T-helper 17 cell (primary cell): Measurements from ENCODE around the gene EDARADD. TPM values are rescaled to one million over a fixed set of nuclear protein-coding genes. Genes with fewer than 3 reads are reported as not detected.

ENCODE experiments used
- ATAC-seq: fragments of 150-1000 bp; cut with Tn5 transposase; 2 replicates; pipeline ENCODE4 v1.10.0; 2021; ENCODE audit warnings: mild to moderate bottlenecking, moderate library complexity
- DNase-seq, 3 donors: peaks; one replicate each; pipeline versions ENCODE4 v3.0.0 to v3.0.0-alpha.2; 2020 to 2021
- H3K9me3 ChIP-seq: one replicate; pipeline ENCODE4 v1.7.0; 2013; ENCODE audit warnings: low read length, mild to moderate bottlenecking; ENCODE audit not compliant: control insufficient read depth, poor library complexity, severe bottlenecking
- H3K27ac Mint-ChIP-seq: one replicate; pipeline ENCODE4 v1.8.0; 2022; ENCODE audit warnings: mild to moderate bottlenecking, moderate library complexity, mixed read lengths
- H3K27me3 Mint-ChIP-seq: one replicate; pipeline ENCODE4 v1.8.0; 2022; ENCODE audit warnings: mixed read lengths
- H3K36me3 Mint-ChIP-seq: one replicate; pipeline ENCODE4 v1.8.0; 2022; ENCODE audit warnings: low read depth, mixed read lengths
- H3K4me1 Mint-ChIP-seq: one replicate; pipeline ENCODE4 v1.8.0; 2022; ENCODE audit warnings: mild to moderate bottlenecking, mixed read lengths
- H3K4me3 Mint-ChIP-seq: one replicate; pipeline ENCODE4 v1.8.0; 2022; ENCODE audit warnings: mild to moderate bottlenecking, moderate library complexity, mixed read lengths
- total RNA-seq, 4 donors: library from RNA in 2 of 4; stranded (reverse) in 2 of 4; gene quantifications; one replicate each; pipeline ENCODE4 v1.2.3 and lab custom pipeline; 2022 to 2026

The EDARADD gene
- total RNA-seq, 2 donors from 2014 or later = 0.37 to 2.5 TPM

- peaks cover 25% of the 10 kb centered on the region for H3K27me3 Mint-ChIP-seq
- H3K9me3 ChIP-seq = no peaks in the 10 kb centered on the region
- no peak overlapping the region for H3K27ac Mint-ChIP-seq
- H3K36me3 Mint-ChIP-seq = peaks cover 7% of the 10 kb centered on the region
- DNase-seq (no peak), ATAC-seq (no peak)
- H3K4me3 Mint-ChIP-seq = no peak overlapping the region
- H3K4me1 Mint-ChIP-seq = peaks cover 34% of the 10 kb centered on the region
Observed at GRCh38 chr1:236397173-236397759, 3.2 kb downstream of the EDARADD start.

DNA sequence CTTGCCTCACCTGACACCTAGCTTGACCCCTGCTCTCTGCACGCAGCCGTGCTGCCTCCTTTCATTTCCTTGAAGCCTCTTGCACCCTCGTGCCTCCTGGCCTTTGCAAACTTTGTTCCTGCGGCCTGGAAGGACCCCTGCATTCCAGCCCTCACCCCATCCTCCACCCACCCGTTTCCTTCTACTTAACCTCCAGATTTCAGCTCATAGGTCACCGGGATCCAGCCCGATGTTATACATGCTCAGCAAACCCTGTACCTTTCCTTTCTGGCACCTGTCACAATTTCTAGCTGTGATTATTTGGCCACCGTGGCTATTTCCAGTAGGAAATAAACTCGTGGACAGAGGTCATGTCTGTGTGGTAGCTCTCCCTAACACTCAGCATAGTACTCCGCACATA, 4.5 kb downstream of the EDARADD start:
- Mint-ChIP-seq H3K27ac (no peak overlapping the region), H3K36me3 (peaks cover 7% of the 10 kb centered on the region), H3K4me3 (no peak overlapping the region), H3K4me1 (peaks cover 34% of the 10 kb centered on the region), H3K27me3 (peaks cover 25% of the 10 kb centered on the region)
- no peak for DNase-seq
- no peaks in the 10 kb centered on the region for H3K9me3 ChIP-seq
- no peak for ATAC-seq

DNA sequence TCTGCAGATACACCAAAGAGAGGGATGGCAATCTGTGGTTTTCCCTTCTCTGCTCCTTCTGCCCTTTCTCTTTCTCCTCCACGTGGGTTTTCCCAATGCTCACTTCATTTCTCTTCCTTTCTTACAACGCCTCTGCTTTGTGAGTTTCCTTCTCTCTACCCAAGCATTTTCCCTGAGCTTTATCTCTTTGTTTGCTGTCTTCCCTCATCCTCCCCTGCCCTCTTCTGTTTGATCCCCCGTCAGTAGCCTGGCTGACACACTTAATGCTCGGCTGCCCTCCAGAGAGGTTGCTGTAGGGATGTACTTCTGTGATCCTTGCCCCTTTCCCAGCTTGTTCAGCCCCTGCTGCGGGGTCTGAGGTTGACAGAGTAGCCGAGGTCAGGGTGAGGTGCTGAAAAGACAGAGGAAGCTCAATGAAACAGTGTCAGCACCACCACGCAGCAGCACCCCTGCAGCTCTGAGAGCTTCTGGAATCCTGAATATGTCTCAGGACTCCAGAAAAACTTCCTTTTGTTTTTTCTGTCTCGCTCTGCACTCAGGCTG, 6.0 kb downstream of the EDARADD start:
- Mint-ChIP-seq H3K27ac (peak overlapping the region; percentile 78), H3K27me3 (peaks cover 20% of the 10 kb centered on the region), H3K4me3 (no peak overlapping the region), H3K4me1 (peaks cover 27% of the 10 kb centered on the region), H3K36me3 (peaks cover 5% of the 10 kb centered on the region)
- no peak for ATAC-seq
- DNase-seq = no peak
- H3K9me3 ChIP-seq = no peaks in the 10 kb centered on the region

GRCh38 chr1:236401698-236402097, 7.6 kb downstream of the EDARADD start:
- Mint-ChIP-seq H3K4me3 (no peak overlapping the region), H3K4me1 (peaks cover 21% of the 10 kb centered on the region), H3K27me3 (peaks cover 13% of the 10 kb centered on the region), H3K36me3 (peaks cover 3% of the 10 kb centered on the region), H3K27ac (peak overlapping the region; percentile 47)
- DNase-seq = no peak
- no peak for ATAC-seq
- H3K9me3 ChIP-seq = no peaks in the 10 kb centered on the region

DNA sequence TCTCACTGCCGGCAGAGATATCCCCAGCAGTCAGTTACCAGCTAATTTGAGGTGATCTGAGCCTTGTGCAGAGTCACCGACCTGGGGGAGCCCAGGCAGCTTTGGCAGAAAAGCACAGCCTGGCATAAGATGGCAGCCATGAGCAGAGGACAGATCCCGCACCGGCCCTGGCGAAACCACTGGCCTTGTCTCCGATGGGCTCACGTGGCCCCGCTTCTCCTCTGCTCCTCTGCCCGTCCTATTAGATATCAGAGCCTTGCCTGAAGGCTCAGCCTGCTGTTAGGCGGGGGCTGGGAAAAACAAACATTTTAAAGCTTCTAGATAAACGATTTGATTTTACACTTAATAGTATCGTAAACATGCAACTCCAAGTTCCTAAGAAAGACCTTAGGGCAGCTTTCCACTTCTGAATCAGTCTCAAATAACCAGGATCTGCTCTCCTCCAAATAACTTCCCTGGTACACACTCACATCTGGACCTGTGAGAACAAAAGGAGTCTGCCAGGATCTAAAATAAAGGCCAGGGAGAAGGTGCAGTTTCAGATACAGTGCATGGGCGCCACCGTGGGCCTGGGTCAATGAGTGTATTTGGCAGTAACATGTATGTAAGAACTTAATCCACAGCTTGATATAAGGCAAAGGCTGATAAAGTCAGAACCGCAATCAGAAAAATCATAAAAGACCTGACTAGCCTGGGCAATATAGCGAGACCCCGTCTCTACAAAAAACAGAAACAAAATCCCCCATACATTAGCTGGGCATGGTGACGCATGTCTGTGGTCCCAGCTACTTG, 10.0 kb downstream of the EDARADD start:
- DNase-seq (no peak), ATAC-seq (no peak)
- no peak overlapping the region for H3K4me3 Mint-ChIP-seq
- H3K4me1 Mint-ChIP-seq = peaks cover 17% of the 10 kb centered on the region
- H3K27me3 Mint-ChIP-seq = peaks cover 13% of the 10 kb centered on the region
- H3K36me3 Mint-ChIP-seq = peaks cover 3% of the 10 kb centered on the region
- peak overlapping the region; percentile 14 for H3K27ac Mint-ChIP-seq
- H3K9me3 ChIP-seq = no peaks in the 10 kb centered on the region

GRCh38 chr1:236407059-236407458, 13.0 kb downstream of the EDARADD start:
- Mint-ChIP-seq H3K4me3 (no peak overlapping the region), H3K27ac (peak overlapping the region; percentile 72), H3K4me1 (peaks cover 8% of the 10 kb centered on the region), H3K27me3 (no peaks in the 10 kb centered on the region), H3K36me3 (no peaks in the 10 kb centered on the region)
- no peaks in the 10 kb centered on the region for H3K9me3 ChIP-seq
- DNase-seq = no peak
- ATAC-seq = peak; percentile 23

DNA sequence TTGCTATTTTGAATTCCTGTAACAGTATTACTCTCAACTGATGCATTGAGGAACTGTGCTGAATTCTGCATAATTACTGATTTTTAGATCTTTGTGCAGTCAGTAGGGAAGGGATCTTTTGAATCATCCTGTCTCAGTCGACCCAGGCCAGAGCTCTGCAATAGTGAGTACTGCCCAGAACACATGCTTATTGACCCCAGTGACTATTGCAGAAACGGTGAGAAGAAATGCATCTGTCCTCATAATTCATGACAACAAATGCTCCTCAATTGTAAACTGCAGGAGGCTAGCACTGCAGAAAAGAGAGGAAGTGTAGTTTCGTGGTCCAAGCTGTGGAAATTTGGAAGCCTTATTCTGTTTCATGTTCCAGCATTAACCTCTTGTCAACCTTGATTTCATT, 19.6 kb downstream of the EDARADD start:
- no peaks in the 10 kb centered on the region for H3K27me3 Mint-ChIP-seq
- H3K4me1 Mint-ChIP-seq = peaks cover 11% of the 10 kb centered on the region
- DNase-seq = no peak
- H3K9me3 ChIP-seq = no peaks in the 10 kb centered on the region
- H3K27ac Mint-ChIP-seq = peak overlapping the region; percentile 100
- ATAC-seq = no peak
- no peak overlapping the region for H3K4me3 Mint-ChIP-seq
- H3K36me3 Mint-ChIP-seq = no peaks in the 10 kb centered on the region

- Mint-ChIP-seq H3K4me3 (peak overlapping the region; percentile 83), H3K4me1 (peaks cover 12% of the 10 kb centered on the region), H3K36me3 (peaks cover 3% of the 10 kb centered on the region), H3K27ac (peak overlapping the region; percentile 100), H3K27me3 (no peaks in the 10 kb centered on the region)
- DNase-seq (peak in 1 of 3 donors; percentile 32), ATAC-seq (peak; percentile 95)
- H3K9me3 ChIP-seq = no peaks in the 10 kb centered on the region
Observed at GRCh38 chr1:236416165-236416564, 22.1 kb downstream of the EDARADD start.

GRCh38 chr1:236417336-236417735, 23.2 kb downstream of the EDARADD start:
- H3K4me3 Mint-ChIP-seq = no peak overlapping the region
- no peaks in the 10 kb centered on the region for H3K27me3 Mint-ChIP-seq
- H3K27ac Mint-ChIP-seq = peak overlapping the region; percentile 100
- H3K9me3 ChIP-seq = no peaks in the 10 kb centered on the region
- H3K36me3 Mint-ChIP-seq = peaks cover 4% of the 10 kb centered on the region
- peaks cover 12% of the 10 kb centered on the region for H3K4me1 Mint-ChIP-seq
- DNase-seq (no peak), ATAC-seq (no peak)

DNA sequence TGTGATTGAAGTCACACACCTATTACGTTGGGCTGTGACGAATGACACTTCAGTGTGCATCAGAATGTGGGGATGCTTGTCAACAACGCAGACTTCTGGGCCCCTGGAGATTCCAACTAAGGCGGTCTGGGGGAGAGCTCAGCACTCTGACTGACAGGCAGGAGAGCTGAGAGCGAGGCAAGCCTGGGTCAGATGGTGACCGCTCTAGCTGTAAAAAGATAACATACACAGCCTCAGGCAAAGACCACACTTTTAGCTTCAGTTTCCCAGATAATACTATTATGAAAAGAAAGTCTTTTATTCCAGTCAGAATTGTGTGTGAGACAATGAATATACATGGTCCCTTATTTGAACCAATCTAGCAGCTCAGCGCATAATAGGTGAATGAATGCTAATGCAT, 25.4 kb downstream of the EDARADD start:
- Mint-ChIP-seq H3K27me3 (no peaks in the 10 kb centered on the region), H3K27ac (peak overlapping the region; percentile 88), H3K4me3 (no peak overlapping the region), H3K4me1 (peaks cover 12% of the 10 kb centered on the region), H3K36me3 (peaks cover 4% of the 10 kb centered on the region)
- no peaks in the 10 kb centered on the region for H3K9me3 ChIP-seq
- no peak for DNase-seq
- no peak for ATAC-seq

DNA sequence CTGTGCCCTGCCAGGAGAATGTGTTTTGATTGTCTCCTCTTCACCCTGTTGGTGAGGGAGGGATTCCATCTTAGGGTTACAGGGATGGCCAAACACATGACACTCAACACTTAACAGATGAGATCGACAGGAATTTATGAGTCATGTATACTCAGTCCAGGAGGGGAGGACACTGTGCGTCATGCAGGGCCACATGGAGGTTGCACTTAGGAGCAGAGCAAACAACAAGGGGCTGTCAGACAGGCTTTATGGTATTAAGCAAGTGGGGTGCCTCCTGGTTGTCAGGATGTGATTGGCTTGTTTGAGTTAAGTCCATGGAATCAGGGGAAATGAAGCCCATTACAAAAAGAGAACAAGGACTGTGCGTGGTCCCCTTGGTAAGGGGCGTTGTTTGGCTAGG, 26.9 kb downstream of the EDARADD start:
- no peaks in the 10 kb centered on the region for H3K9me3 ChIP-seq
- Mint-ChIP-seq H3K27me3 (no peaks in the 10 kb centered on the region), H3K27ac (peak overlapping the region; percentile 71), H3K4me1 (peaks cover 14% of the 10 kb centered on the region), H3K36me3 (peaks cover 4% of the 10 kb centered on the region), H3K4me3 (no peak overlapping the region)
- no peak for DNase-seq
- no peak for ATAC-seq

GRCh38 chr1:236421850-236422516, 27.9 kb downstream of the EDARADD start:
- ATAC-seq = no peak
- no peak for DNase-seq
- H3K36me3 Mint-ChIP-seq = peaks cover 4% of the 10 kb centered on the region

GRCh38 chr1:236422517-236422876, 28.4 kb downstream of the EDARADD start:
- DNase-seq (no peak), ATAC-seq (no peak)
- Mint-ChIP-seq H3K27ac (no peak overlapping the region), H3K27me3 (no peaks in the 10 kb centered on the region), H3K36me3 (peaks cover 4% of the 10 kb centered on the region), H3K4me3 (no peak overlapping the region), H3K4me1 (peaks cover 9% of the 10 kb centered on the region)
- H3K9me3 ChIP-seq = no peaks in the 10 kb centered on the region

More at GRCh38 chr1:236421850-236422516, 27.9 kb downstream of the EDARADD start:
- H3K9me3 ChIP-seq = no peaks in the 10 kb centered on the region
- peak overlapping the region; percentile 71 for H3K27ac Mint-ChIP-seq
- H3K27me3 Mint-ChIP-seq = no peaks in the 10 kb centered on the region
- peaks cover 9% of the 10 kb centered on the region for H3K4me1 Mint-ChIP-seq
- no peak overlapping the region for H3K4me3 Mint-ChIP-seq
